Osteoblast (primary cell): ENCODE data around the gene ZNF99. TPM values are rescaled to one million over a fixed set of nuclear protein-coding genes. Genes with fewer than 3 reads are reported as not detected.

Source experiments
- small RNA-seq: library from RNA; depleted of rRNA; stranded (forward); fragments of <200 nt; gene quantifications from one replicate; pipeline ENCODE3, GENCODE V24; 2012
- total RNA-seq: library from RNA; depleted of rRNA; stranded (reverse); fragments of >200 nt; gene quantifications from 2 replicates; pipeline ENCODE4 v1.2.3, GENCODE V29; 2012

Gene ZNF99
- total RNA-seq, 1 donor: under 0.01 TPM

Small RNA genes within 50 kb of the gene (small RNA-seq; reads per million reads assigned to genes)
- gene AC008626.1 (not detected), gene AC008626.2 (not detected)

Other genes with a start within 250 kb of the ZNF99 start
- 0.29 and 0.36 TPM in 2 replicates for gene ZNF492, start 149.8 kb downstream of the ZNF99 start, total RNA-seq
- gene ZNF723, start 48.1 kb upstream of the ZNF99 start, total RNA-seq: not detected in 2 replicates
- gene ZNF728, start 219.0 kb upstream of the ZNF99 start, total RNA-seq: under 0.01 TPM in 2 replicates